Stimulated activated CD4-positive, alpha-beta T cell treated with anti-CD3 and anti-CD28 coated beads, Interleukin-4, amount 100 ng/mL, for 48 hours (primary cell): ENCODE data around the gene SYT12.
A peak's percentile ranks its signal among the peaks of the same experiment; 100 is the strongest.
"Not testable (repeated sequence)": the region's sequence is repeated elsewhere in the genome, so short reads cannot be mapped to it uniquely, and the experiment has no call there.

Source experiments
- DNase-seq, 2 donors: peaks; one replicate each; pipeline ENCODE4 v3.0.0-alpha.2; 2020; ENCODE audit warnings: low read depth in 2 of 2

Gene SYT12, protein sequence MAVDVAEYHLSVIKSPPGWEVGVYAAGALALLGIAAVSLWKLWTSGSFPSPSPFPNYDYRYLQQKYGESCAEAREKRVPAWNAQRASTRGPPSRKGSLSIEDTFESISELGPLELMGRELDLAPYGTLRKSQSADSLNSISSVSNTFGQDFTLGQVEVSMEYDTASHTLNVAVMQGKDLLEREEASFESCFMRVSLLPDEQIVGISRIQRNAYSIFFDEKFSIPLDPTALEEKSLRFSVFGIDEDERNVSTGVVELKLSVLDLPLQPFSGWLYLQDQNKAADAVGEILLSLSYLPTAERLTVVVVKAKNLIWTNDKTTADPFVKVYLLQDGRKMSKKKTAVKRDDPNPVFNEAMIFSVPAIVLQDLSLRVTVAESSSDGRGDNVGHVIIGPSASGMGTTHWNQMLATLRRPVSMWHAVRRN

DNA sequence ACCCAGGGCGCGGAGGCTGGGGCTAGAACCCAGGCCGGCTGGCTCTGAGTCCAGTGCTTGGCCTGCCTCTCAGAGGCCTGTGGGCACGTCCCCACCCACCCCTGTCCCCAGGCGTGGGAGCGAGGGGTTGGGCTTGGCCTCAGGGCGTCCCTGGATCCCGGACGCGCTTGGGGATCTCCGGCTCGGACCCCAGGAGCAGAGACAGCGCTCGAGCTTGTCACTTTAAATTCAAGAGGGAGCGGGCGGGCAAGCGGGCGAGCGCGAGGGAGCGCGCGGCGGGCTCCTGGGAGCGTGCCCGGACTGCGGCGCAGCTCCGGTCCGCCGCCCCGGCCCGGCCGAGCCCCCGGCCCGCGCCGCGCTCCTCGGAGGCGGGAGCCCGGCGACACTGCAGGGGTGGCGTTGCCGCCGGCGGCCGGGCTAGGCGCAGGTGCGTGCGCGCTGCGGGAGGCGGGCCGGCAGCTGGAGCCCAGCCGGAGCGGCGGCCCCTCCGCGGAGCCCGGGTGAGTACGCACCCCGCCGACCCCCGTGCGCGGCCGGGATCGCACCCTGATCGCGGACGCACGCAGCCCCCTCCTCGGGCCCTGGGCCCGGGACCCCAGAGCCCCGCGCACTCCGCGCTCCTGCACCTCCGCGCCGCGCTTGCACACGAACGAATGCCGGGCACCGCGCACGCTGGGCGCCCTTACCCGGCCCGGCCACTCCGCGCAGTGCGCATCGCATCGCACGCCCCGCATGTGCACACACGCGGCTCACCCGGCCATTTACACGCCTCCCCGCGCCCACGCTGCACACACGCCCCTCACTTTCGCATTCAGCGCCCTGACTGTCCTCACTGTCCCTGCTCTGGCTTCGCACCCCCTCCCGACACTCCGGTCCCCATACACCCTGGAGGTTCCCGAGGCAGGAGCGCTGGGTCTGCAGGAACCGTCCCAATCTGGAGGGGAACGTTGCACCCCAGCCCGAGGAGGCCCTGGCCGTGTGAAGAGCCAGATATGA is at the start of gene SYT12:
Gene SYT12, plus strand, starts transcription at position 174 of the 996 bp plus-strand sequence. CDS start 7,011 bp downstream, outside the sequence.
- DNase-seq = peak in 1 of 2 donors; percentile 13

DNA sequence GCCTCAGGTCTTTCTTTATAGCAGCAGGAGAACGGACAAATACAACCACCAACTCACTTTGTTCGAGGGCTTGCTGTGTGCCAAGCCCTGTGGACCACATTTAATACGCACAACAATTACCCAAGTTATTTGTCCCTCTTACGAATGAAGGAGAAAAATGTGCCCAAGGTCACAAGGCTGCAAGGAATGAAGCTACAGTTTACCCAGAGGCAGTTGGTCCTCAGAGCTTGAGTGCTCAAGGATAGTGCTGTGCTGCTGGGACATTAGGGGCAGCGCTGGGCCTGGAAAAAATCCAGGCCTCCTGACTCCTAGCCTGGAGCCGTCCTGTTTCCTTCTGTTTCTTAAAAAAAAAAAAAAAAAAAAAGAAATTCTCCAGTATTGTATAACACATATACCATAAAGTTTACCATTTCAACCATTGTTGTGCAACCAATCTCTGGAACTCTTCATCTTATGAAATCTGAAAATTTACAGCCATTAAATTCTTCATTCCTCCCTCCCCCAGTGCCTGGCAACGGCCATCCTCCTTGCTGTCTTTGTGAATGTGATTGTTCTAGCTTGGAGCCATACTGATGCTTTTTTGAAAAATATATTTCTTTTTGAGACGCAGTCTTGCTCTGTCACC is 48.9 kb upstream of the SYT12 start:
- no peak for DNase-seq

DNA sequence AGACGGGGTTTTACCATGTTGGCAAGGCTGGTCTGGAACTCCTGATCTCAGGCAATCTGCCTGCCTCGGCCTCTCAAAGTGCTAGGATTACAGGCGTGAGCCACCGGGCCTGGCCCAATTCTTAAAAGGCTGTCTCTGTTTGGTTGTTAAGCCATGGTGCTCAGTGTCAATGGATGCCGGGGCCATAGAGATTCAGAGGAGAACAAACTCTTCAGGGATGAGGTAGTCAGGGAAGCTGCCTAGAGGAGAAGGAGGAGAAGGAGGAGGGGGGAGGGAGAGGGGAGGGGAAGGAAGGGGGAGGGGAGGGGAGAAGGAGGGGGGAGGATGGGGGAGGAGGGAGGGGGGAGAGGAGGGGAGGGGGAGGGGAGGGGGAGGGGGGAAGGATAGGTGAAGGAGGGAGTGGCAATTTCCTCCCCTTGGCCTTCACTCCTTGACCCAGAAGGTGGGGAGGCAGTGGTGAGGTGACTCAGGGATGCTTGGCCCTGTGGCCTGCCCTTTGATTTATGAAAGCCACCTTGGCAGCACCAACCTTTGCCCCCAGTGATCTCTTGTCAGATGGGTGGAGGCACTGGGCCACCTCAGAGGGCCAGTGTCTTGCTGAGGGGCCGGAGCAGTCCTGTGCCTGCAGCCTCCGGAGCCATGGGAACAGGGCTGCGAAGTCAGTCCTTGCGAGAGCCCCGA is 48.1 kb upstream of the SYT12 start, which contains the start of gene C11orf86:
Gene C11orf86, plus strand, starts transcription at position 581 of the 681 bp plus-strand sequence. Its CDS starts 59 bp downstream, at position 640.
- DNase-seq = no peak

DNA sequence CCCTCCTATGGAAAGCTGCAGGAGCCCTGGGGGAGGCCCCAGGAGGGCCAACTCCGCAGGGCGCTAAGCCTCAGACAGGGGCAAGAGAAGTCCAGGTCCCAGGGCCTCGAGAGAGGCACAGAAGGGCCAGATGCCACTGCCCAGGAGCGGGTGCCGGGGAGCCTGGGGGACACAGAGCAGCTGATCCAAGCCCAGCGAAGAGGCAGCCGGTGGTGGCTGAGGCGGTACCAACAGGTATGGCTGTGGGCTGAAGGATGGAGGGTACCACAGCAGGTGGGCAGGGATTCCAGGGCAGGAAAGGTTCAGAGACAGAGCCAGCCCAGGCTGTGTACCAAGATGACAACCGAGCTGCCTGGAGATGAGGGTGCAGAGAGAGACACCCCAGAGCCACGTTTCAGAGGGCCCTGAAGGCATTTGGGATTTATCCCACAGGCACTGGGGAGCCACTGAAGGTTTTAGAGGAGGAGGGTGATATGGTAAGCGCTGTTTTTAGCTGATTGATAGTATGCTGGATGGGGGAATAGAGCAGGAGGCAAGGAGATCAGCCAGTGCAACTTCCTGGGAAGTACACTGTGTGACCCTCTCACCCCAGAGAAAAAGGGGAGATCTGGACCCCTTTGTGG is 47.4 kb upstream of the SYT12 start:
- no peak for DNase-seq

DNA sequence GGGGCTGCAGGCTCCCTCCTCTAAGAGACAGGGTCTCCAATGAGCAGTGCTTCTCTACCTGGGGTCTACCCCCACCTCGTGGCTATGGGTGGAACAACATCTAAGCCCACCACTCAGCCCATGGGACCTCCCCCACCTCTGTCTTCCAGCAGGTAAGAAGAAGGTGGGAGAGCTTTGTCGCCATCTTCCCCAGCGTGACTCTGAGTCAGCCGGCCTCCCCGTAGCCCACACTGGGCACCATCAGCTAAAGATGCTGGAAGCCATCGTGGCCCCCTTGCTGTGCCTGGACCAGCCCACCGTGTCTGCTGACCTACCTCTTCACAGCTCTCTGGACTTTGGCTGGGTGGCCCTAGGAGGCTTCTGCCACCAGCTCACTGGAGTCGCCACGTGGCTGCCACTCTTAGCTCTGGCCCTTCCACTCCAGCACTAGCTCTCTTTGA is 46.9 kb upstream of the SYT12 start:
- DNase-seq = no peak

DNA sequence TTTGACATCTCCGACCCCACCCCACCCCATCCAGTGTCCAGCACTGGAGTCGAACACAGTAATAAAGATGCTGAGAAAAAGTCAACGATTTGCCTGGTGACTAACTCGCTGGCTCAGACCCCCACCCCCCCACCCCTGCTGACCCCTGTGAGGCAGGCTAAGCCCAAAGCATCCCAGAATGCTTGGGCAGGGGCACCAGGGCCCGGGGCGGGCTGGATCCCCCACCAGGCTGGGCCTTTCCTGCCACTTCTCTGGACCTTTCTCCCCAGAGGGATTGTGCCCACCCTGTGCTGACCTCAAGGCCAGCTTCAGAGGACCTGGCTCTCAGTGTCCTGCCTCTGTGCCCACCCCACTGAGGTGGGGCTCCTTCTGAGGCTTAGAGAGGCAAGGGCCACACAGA is 46.0 kb upstream of the SYT12 start:
- no peak for DNase-seq

DNA sequence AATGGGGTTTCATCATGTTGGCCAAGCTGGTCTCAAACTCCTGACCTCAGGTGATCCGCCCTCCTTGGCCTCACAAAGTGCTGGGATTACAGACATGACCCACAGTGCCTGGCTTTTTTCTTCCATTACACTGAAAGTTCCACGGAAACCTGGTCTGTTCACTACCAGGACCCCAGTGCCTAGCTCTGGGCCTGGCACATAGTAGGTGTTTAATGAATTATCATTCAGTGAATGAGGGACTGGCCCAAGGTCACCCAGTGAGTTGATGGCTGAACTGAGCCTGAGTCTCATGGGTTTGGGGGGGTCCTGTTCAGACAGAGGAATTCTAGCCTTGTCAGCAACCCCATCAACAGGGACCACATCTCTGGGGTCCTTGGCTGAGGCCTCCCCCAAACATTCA is 44.7 kb upstream of the SYT12 start:
- DNase-seq = no peak

DNA sequence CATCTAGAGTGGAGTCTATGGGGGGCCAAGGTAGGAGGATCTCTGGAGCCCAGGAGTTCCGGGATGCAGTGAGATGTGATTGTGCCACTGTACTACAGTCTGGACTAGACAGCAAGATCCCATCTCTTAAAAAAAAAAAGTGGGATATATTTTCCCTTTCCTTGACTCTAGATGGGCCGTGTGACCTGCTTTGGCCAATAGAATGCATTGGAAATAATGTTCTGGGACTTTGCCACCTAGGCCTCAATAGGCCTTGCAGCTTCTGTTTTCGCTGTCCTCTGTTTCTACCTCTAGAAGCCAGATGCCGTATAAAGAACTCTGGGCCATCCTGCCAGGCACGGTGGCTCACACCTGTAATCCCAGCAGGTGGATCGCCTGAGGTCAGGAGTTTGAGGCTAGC is 44.2 kb upstream of the SYT12 start:
- no peak for DNase-seq

DNA sequence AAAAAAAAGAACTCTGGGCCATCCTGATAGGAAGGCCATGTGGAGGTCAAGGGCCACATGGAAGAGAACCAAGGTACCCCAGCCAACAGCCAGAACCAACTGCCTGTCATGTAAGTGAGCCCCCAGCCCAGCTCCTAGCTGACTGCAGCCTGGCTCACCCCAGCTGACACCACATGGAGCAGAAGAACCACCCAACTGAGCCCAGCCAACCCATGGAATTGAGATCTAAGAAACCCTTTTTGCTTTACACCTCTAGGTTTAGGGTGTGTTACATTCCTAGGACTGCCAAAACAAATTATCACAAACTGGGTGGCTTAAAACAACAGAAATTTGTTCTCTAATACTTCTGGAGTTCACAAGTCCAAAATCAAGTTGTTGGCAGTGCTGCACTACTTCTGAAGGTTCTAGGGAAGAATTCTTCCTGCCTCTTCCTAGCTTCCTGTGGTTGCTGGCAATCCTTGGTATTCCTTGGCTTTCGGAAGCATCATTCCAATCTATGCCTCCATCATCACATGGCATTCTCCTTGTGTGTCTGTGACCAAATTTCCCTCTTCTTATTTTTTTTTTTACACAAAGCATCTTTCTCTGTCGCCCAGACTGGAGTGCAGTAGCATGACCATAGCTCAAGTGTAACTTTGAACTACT is 43.5 kb upstream of the SYT12 start:
- no peak for DNase-seq

DNA sequence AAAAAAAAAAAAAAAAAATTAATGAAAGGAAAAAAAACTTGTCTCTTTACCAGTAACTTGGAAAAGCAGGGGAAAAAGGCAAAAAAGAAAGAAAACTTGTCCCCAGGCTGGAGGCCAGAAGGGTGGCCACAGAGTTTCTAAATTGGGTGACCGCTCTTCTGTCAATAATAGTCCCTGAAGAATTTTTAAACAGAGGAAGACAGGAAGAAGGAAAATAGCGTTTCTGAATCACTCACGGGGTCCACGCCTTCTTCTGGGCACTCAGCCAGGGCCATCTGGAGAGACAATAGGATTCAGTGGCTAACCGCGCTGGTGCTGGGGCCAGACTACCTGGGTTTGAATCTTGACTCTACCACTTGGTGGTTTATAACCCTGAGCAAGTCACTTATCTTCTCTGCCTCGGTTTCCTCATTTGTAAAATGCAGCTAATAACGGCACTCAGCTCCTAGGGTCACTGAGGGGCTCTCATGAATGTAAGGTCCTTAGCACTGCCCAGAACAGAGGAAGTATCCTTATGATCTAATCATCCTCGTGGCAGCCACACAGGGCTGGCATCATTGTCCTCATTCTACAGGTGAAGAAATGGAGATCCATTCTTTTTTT is 40.9 kb upstream of the SYT12 start:
- DNase-seq = peak in 1 of 2 donors; percentile 23

DNA sequence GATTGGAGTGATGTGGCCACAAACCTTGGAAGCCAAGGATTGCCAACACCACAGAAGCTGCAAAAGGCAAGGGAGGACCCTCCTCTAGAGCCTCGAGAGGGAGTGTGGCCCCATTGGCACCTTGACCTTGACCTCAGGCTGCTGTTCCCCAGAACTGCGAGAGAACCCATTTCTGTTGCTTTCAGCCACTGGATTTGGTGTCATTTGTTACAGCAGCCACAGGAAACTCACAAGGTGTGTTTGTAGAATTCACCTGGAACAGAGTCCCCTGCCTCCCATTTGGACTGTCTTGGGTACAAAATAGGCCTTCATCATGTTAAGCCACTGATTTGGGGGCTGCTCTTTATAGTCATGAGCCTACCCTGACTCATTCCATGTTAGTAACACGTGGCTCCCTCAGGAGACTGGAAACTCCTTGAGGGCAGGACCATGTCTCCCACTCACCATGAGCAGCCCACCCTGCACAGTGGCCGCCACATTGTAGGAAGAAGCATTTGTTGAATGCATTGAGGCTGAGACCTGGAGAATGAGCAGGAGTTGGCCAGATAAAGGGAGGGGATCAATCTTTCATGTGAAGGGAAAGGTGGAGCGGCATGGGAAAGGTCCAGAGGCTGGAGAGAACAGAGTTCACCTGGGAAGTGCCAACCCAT is 39.5 kb upstream of the SYT12 start:
- no peak for DNase-seq

DNA sequence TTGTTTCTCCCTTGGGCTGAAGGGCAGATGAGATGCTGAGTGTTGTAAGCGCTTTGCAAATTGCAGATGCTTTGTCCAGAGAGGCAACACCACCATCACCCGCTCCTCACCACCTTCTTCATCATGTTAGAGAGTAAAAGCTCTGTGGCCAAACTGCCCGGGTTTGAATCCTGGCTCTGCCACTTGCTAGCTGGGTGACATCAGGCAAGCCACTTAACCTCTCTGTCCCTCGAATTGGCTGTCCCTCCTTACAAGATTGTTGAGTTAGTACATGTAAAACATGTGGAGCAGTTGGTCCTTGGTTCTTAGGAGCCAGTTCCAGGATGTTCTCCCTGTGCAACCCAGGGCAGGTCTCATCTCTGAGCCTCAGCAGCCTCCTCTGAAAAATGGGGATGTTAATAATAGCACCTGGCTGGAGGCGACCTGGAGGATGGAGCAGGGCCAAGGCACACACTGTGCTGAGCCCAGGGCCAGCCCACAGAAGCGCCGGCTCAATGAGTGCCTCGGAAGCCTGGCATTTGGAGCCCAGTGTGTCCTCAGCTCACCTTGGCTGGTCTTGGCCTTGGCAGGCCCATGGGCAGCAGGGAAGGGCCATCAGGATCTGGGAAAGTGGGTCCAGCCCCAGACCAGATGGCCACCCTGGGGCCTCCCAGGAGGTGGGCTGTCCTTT is 37.3 kb upstream of the SYT12 start:
- no peak for DNase-seq

DNA sequence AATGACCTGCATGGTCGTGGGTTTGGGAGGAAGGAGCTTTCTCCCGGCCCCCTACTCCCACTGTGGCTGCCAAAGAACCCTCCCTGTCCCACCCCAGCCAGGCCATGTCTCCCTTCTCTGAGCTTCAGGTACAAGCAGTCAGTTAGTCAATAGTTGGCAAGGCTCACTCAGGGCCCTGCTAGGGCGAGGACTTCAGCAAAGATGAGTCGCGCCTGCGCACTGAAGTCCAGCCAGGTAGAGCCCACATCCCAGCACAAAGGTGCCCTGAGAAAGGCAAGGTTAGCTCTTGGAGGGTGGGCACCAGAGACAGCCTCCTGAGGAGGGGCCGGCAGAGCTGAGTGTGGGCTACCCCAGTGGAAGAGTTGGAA is 36.8 kb upstream of the SYT12 start:
- no peak for DNase-seq

DNA sequence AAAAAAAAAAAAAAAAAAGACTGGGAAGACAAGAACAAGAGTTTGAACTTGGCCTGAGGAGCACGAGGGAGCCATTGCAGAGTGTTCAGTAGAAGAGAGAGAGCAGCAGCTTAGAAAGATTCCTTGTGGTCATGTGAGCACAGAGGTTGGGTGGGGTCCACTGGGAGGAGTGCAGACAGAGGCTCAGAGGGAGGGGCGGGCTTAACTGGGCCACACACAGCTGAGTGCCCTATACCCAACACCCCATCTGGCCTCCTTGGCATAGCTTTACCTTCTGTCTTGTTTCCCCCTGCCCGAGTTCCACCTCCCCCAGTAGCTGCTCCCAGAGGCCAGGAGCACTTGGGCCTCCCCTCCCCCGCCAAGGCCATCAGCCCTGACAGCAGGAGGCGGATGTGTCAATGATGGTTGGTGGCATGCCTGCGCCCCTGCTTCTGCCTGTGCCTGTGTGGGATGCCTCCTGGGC is 35.7 kb upstream of the SYT12 start:
- no peak for DNase-seq

DNA sequence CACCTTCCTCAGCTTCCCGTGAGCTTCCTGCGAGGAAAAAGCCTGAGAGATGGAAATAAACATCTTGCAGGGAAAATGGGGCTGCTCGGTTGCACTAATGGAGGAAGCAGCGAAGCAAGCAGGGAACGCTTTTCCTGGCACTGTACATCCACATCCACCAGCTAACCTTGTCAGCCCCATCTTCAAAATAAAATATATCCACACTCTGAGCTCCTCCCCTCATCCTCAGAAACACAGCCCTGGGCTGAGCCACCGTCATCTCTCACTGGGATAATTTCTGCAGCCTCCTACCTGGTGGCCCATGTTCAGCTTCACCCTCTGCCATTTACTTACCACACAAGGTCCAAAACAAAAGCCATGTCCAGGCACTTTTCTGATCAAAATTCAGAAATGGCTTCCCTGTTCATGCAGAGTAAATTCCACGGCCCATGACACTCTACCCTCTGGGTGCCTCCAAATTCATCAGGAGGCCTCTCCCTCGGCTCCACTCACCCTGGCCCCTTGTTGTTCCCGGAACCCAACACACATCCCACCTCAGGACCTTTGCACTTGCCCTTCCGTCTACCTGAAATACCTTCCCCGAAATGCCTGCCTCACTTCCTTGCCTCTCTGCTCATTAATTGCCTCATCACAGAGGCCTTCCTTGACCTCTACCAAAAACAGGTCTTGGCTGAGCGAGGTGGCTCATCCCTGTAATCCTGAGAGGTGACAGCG is 34.9 kb upstream of the SYT12 start:
- no peak for DNase-seq

DNA sequence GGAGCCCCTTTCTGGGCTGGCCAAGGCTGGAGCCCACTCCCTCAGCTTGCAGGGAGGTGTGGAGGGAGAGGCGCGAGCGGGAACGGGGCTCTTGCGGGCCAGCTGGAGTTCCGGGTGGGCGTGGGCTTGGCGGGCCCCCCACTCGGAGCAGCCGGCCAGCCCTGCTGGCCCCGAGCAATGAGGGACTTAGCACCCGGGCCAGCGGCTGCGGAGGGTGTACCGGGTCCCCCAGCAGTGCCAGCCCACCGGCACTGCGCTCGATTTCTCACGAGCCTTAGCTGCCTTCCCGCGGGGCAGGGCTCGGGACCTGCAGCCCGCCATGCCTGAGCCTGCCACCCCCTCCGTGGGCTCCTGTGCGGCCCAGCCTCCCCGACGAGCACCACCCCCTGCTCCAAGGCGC is 34.2 kb upstream of the SYT12 start:
- not testable (repeated sequence) for DNase-seq

DNA sequence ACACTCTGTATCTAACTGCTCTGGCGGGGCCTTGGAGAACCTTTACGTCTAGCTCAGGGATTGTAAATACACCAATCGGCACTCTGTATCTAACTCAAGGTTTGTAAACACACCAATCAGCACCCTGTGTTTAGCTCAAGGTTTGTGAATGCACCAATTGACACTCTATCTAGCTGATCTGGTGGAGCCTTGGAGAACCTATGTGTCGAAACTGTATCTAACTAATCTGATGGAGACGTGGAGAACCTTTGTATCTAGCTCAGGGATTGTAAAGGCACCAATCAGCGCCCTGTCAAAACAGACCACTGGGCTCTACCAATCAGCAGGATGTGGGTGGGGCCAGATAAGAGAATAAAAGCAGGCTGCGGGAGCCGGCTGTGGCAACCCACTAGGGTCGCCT is 33.6 kb upstream of the SYT12 start:
- DNase-seq = not testable (repeated sequence)

DNA sequence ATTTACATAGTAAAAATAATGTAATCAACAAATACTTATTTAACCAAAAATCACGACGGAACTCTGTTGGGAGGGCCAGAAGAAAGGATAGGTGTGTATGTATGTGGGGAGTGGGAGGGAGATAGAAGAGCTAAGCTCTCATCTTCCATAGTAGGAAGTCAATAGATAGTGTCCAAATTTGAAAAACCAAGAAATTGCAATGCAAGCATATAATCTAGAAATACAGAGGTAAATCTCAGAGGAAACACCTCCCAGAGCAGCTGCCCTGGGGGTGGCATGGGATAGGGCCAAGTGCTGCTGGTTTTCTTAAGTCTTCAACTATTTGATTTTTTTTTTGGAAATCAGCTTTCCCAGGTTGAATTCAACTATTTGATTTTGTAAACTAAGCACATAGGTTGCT is 30.9 kb upstream of the SYT12 start:
- no peak for DNase-seq
